Liver (tissue), 9 donors: ENCODE results near the gene GALNT9. TPM values are rescaled to one million over a fixed set of nuclear protein-coding genes. Genes with fewer than 3 reads are reported as not detected.

Experiments
- DNase-seq: peaks from one replicate; pipeline ENCODE4 v3.0.0-alpha.2; 2017; ENCODE audit warnings: low spot score
- H3K27ac ChIP-seq, 2 donors: one replicate each; pipeline ENCODE4 v1.7.0; 2013; ENCODE audit warnings: inconsistent platforms in 2 of 2, low read length in 2 of 2, control low read depth in 1 of 2, low read depth in 1 of 2, mild to moderate bottlenecking in 1 of 2
- H3K27me3 ChIP-seq, 4 donors: one replicate each; pipeline versions ENCODE4 v1.6.1 to v1.7.0; 2013; ENCODE audit warnings: low read length in 3 of 4, inconsistent platforms in 1 of 4, mild to moderate bottlenecking in 1 of 4, moderate library complexity in 1 of 4; ENCODE audit not compliant: control insufficient read depth in 4 of 4, insufficient read depth in 4 of 4
- H3K36me3 ChIP-seq, 4 donors: one replicate each; pipeline versions ENCODE4 v1.6.1 to v1.7.0; 2013; ENCODE audit warnings: low read length in 3 of 4, mild to moderate bottlenecking in 3 of 4, low read depth in 1 of 4, moderate library complexity in 1 of 4; ENCODE audit not compliant: control insufficient read depth in 4 of 4, insufficient read depth in 3 of 4
- H3K4me1 ChIP-seq, 4 donors: one replicate each; pipeline versions ENCODE4 v1.6.1 to v1.7.0; 2013; ENCODE audit warnings: low read length in 3 of 4, mild to moderate bottlenecking in 3 of 4, moderate library complexity in 1 of 4; ENCODE audit not compliant: control insufficient read depth in 4 of 4, insufficient read depth in 4 of 4
- H3K4me3 ChIP-seq, 3 donors: one replicate each; pipeline versions ENCODE4 v1.6.1 to v1.7.0; 2013; ENCODE audit warnings: low read length in 3 of 3, control low read depth in 1 of 3, low read depth in 1 of 3, mild to moderate bottlenecking in 1 of 3
- H3K9ac ChIP-seq, 2 donors: one replicate each; pipeline ENCODE4 v1.7.0; 2013; ENCODE audit warnings: low read length in 2 of 2, mild to moderate bottlenecking in 2 of 2, moderate library complexity in 2 of 2, control low read depth in 1 of 2, low read depth in 1 of 2
- H3K9me3 ChIP-seq, 4 donors: one replicate each; pipeline versions ENCODE4 v1.6.1 to v1.7.0; 2013; ENCODE audit warnings: low read length in 3 of 4; ENCODE audit not compliant: control insufficient read depth in 4 of 4
- ATF3 ChIP-seq: IDR thresholded peaks from 2 replicates; pipeline ENCODE4 v1.6.1; 2016; ENCODE audit warnings: antibody characterized with exemption
- CTCF ChIP-seq: fragments of 150-350 bp; IDR thresholded peaks from 2 replicates; pipeline ENCODE4 v1.5.1; 2017; ENCODE audit warnings: improper control_type of control experiment, low read depth, low read length; ENCODE audit not compliant: missing input control
- EGR1 ChIP-seq, 2 donors: IDR thresholded peaks; 2 replicates each; pipeline ENCODE4 v1.6.1; 2016 to 2018; ENCODE audit warnings: antibody characterized with exemption in 2 of 2, low read depth in 2 of 2
- FOXA2 ChIP-seq: IDR thresholded peaks from 2 replicates; pipeline ENCODE4 v1.6.1; 2016; ENCODE audit warnings: antibody characterized with exemption
- GABPA ChIP-seq, 2 donors: IDR thresholded peaks in 1 of 2; conservative IDR thresholded peaks in 1 of 2; 2 replicates each; pipeline ENCODE4 v1.6.1; 2016; ENCODE audit warnings: antibody characterized with exemption in 2 of 2, mild to moderate bottlenecking in 1 of 2, moderate library complexity in 1 of 2
- HNF4A ChIP-seq, 2 donors: conservative IDR thresholded peaks; 2 replicates each; pipeline ENCODE4 v1.6.1; 2016; ENCODE audit warnings: antibody characterized with exemption in 2 of 2, mild to moderate bottlenecking in 2 of 2
- HNF4G ChIP-seq: IDR thresholded peaks from 2 replicates; pipeline ENCODE4 v1.6.1; 2016; ENCODE audit warnings: antibody characterized with exemption
- MAX ChIP-seq: IDR thresholded peaks from 2 replicates; pipeline ENCODE4 v1.6.1; 2016; ENCODE audit warnings: antibody characterized with exemption
- NR2F2 ChIP-seq: IDR thresholded peaks from 2 replicates; pipeline ENCODE4 v1.6.1; 2016; ENCODE audit warnings: antibody characterized with exemption
- RAD21 ChIP-seq, 2 donors: IDR thresholded peaks; 2 replicates each; pipeline ENCODE4 v1.6.1; 2016; ENCODE audit warnings: antibody characterized with exemption in 2 of 2, mild to moderate bottlenecking in 2 of 2
- RXRA ChIP-seq, 2 donors: IDR thresholded peaks; 2 replicates each; pipeline ENCODE4 v1.6.1; 2017 to 2018; ENCODE audit warnings: antibody characterized with exemption in 2 of 2, mild to moderate bottlenecking in 1 of 2
- SP1 ChIP-seq: IDR thresholded peaks from 2 replicates; pipeline ENCODE4 v1.6.1; 2018; ENCODE audit warnings: antibody characterized with exemption, mild to moderate bottlenecking
- TAF1 ChIP-seq: conservative IDR thresholded peaks from 2 replicates; pipeline ENCODE4 v1.6.1; 2016; ENCODE audit warnings: antibody characterized with exemption, mild to moderate bottlenecking
- YY1 ChIP-seq: IDR thresholded peaks from 2 replicates; pipeline ENCODE4 v1.6.1; 2016; ENCODE audit warnings: antibody characterized with exemption, mild to moderate bottlenecking
- ZBTB33 ChIP-seq: IDR thresholded peaks from 2 replicates; pipeline ENCODE4 v1.6.1; 2016; ENCODE audit warnings: antibody characterized with exemption
- WGBS: extraction: QIAGEN DNeasy Blood & Tissue Kit; methylation state at CpG from one replicate; pipeline ENCODE4 v1.1.7; 2013; 5-methylcytosine and 5-hydroxymethylcytosine counted together
- polyA plus RNA-seq, 2 donors: library from polyadenylated mRNA; stranded (reverse) in 1 of 2; unstranded in 1 of 2; fragments of 200-250 nt in 1 of 2; fragments of >200 nt in 1 of 2; fragmentation: Nextera tagmentation in 1 of 2; extraction: Ambion mirVana in 1 of 2; gene quantifications; one replicate each; pipeline versions ENCODE4 v1.2.1 to v1.2.3, GENCODE V29; 2013 to 2015
- total RNA-seq, 2 donors: library from RNA; depleted of rRNA; stranded (reverse); fragments of >200 nt; gene quantifications; one replicate each; pipeline ENCODE4 v1.2.3, GENCODE V29; 2014
- donor health status: healthy.
- donor health status: healthy.
- donor health status: healthy.
- donor health status: healthy.
- donor health status: healthy.

Gene GALNT9
- total and polyA plus RNA-seq, 4 donors: 0.05 to 0.25 (median 0.09) TPM; not detected in 1

GRCh38 chr12:132327336-132328171, 1.8 kb downstream of the GALNT9 start (continued):
- no peak for TF ChIP-seq CTCF
- TF ChIP-seq ZBTB33: no peak
- TF ChIP-seq SP1: no peak
- no peak for TF ChIP-seq GABPA (IDR thresholded peaks at IDR 0.05 in 1 of 2, conservative IDR thresholded peaks at IDR 0.05 in 1 of 2)
- no peak for TF ChIP-seq HNF4G
- TF ChIP-seq NR2F2: no peak
- no peak for TF ChIP-seq FOXA2
- no peak for TF ChIP-seq ATF3

GRCh38 chr12:132326646-132327045, 2.7 kb downstream of the GALNT9 start:
- Histone ChIP-seq H3K27me3 (peaks cover 2 to 5% (median 5%) of the 10 kb centered on the region in 4 donors), H3K9ac (no peak overlapping the region), H3K36me3 (no peaks in the 10 kb centered on the region), H3K4me3 (no peak overlapping the region), H3K4me1 (peaks cover 0 to 13% (median 2%) of the 10 kb centered on the region in 4 donors), H3K27ac (no peak overlapping the region), H3K9me3 (no peaks in the 10 kb centered on the region)
- no peak for DNase-seq
- no peak for TF ChIP-seq RAD21 (IDR thresholded peaks at IDR 0.05)
- no peak for TF ChIP-seq GABPA (IDR thresholded peaks at IDR 0.05 in 1 of 2, conservative IDR thresholded peaks at IDR 0.05 in 1 of 2)
- no peak for TF ChIP-seq YY1
- TF ChIP-seq SP1: no peak
- TF ChIP-seq MAX: no peak
- TF ChIP-seq HNF4A (conservative IDR thresholded peaks at IDR 0.05): no peak
- no peak for TF ChIP-seq EGR1 (IDR thresholded peaks at IDR 0.05; ENCODE audit: low read depth in 2 of 2)
- TF ChIP-seq NR2F2: no peak
- 78% methylated on average over 11 of the region's 11 CpGs for WGBS

- no peak overlapping the region for H3K9ac ChIP-seq
- DNase-seq: no peak
- no peak for TF ChIP-seq RAD21 (IDR thresholded peaks at IDR 0.05)
- TF ChIP-seq RXRA (IDR thresholded peaks at IDR 0.05): no peak
- TF ChIP-seq YY1: no peak
- no peak for TF ChIP-seq MAX
- TF ChIP-seq EGR1 (IDR thresholded peaks at IDR 0.05; ENCODE audit: low read depth in 2 of 2): no peak
- TF ChIP-seq CTCF: no peak
- no peak for TF ChIP-seq HNF4A (conservative IDR thresholded peaks at IDR 0.05)
- no peak for TF ChIP-seq TAF1
- H3K27ac ChIP-seq: no peak overlapping the region
- H3K4me3 ChIP-seq: no peak overlapping the region
- no peaks in the 10 kb centered on the region for H3K9me3 ChIP-seq
- WGBS: 94% methylated on average over 15 of the region's 15 CpGs
- H3K27me3 ChIP-seq: peaks cover 2 to 5% (median 5%) of the 10 kb centered on the region in 4 donors
- H3K4me1 ChIP-seq: peaks cover 0 to 13% (median 2%) of the 10 kb centered on the region in 4 donors
- H3K36me3 ChIP-seq: no peaks in the 10 kb centered on the region
Observed at GRCh38 chr12:132325733-132326130, 3.7 kb downstream of the GALNT9 start.
